Measurements from ENCODE around the gene L3MBTL4. TPM values are rescaled to one million over a fixed set of nuclear protein-coding genes. Genes with fewer than 3 reads are reported as not detected.
"Not testable (repeated sequence)": the region's sequence is repeated elsewhere in the genome, so short reads cannot be mapped to it uniquely, and the experiment has no call there.

The L3MBTL4 gene
- total and polyA plus RNA-seq, 12 donors = 3.9 to 22.6 (median 8.7) TPM

GRCh38 chr18:6396276-6396675 lies 18.4 kb downstream of the L3MBTL4 start:
- no peak overlapping the region for H3K27ac ChIP-seq
- H3K36me3 ChIP-seq (replicated peaks in 1 of 2) = no peaks in the 10 kb centered on the region
- no peaks in the 10 kb centered on the region for H3K9me3 ChIP-seq (replicated peaks in 1 of 3)
- H3K27me3 ChIP-seq = no peaks in the 10 kb centered on the region
- no peak overlapping the region for H3K4me3 ChIP-seq
- no peak for DNase-seq
- TF ChIP-seq POLR2A (IDR thresholded peaks at IDR 0.05) = no peak
- TF ChIP-seq CTCF (IDR thresholded peaks at IDR 0.05) = no peak
- 83 to 100% (median 95%) methylated on average over 2 of the region's 2 CpGs for WGBS, 4 donors
- H3K4me1 ChIP-seq (replicated peaks in 1 of 2) = peaks cover 4 to 10% of the 10 kb centered on the region in 2 donors
- intact Hi-C loops (cut with DNase I) = loop anchor here in 1 of 2 donors (10.0 kb wide), 1 partner anchor 71 kb away; no protein-coding TSS in a partner anchor

GRCh38 chr18:6389005-6389404 lies 25.7 kb downstream of the L3MBTL4 start:
- Histone ChIP-seq H3K27me3 (no peaks in the 10 kb centered on the region), H3K9me3 (replicated peaks in 1 of 3) (peaks cover 0 to 16% (median 0%) of the 10 kb centered on the region in 3 donors), H3K4me1 (replicated peaks in 1 of 2) (no peaks in the 10 kb centered on the region), H3K27ac (no peak overlapping the region), H3K36me3 (replicated peaks in 1 of 2) (no peaks in the 10 kb centered on the region), H3K4me3 (no peak overlapping the region)
- TF ChIP-seq POLR2A (IDR thresholded peaks at IDR 0.05) = no peak
- TF ChIP-seq CTCF (IDR thresholded peaks at IDR 0.05) = no peak
- intact Hi-C loops (cut with DNase I) = no loop called here
- 81 to 94% (median 89%) methylated on average over 2 of the region's 2 CpGs for WGBS, 4 donors
- no peak for DNase-seq

- WGBS, 4 donors = 70 to 88% (median 79%) methylated on average over 2 to 7 of the region's 7 CpGs
- Histone ChIP-seq H3K36me3 (replicated peaks in 1 of 2) (no peaks in the 10 kb centered on the region), H3K9me3 (replicated peaks in 1 of 3) (no peaks in the 10 kb centered on the region), H3K27ac (no peak overlapping the region), H3K27me3 (no peaks in the 10 kb centered on the region), H3K4me1 (replicated peaks in 1 of 2) (no peaks in the 10 kb centered on the region), H3K4me3 (no peak overlapping the region)
- intact Hi-C loops (cut with DNase I) = no loop called here
- DNase-seq = no peak
- TF ChIP-seq POLR2A (IDR thresholded peaks at IDR 0.05) (no peak), CTCF (IDR thresholded peaks at IDR 0.05) (no peak)
These were observed 31.7 kb downstream of the L3MBTL4 start for GRCh38 chr18:6382963-6383362.

- DNase-seq; H3K27ac ChIP-seq; H3K27me3 ChIP-seq; intact Hi-C loops (cut with DNase I); H3K36me3 ChIP-seq (replicated peaks in 1 of 2); H3K9me3 ChIP-seq (replicated peaks in 1 of 3); H3K4me3 ChIP-seq; H3K4me1 ChIP-seq (replicated peaks in 1 of 2): not testable (repeated sequence)
- 90 to 97% (median 94%) methylated on average over 2 of the region's 2 CpGs for WGBS, 4 donors
These were observed 37.2 kb downstream of the L3MBTL4 start for GRCh38 chr18:6377473-6377872.

- intact Hi-C loops (cut with DNase I) = no loop called here
- Histone ChIP-seq H3K27ac (no peak overlapping the region), H3K9me3 (replicated peaks in 1 of 3) (no peaks in the 10 kb centered on the region)
These were observed 38.1 kb downstream of the L3MBTL4 start for GRCh38 chr18:6376433-6377229.

More at GRCh38 chr18:6376433-6377229, 38.1 kb downstream of the L3MBTL4 start:
- no peaks in the 10 kb centered on the region for H3K4me1 ChIP-seq (replicated peaks in 1 of 2)
- no peak for TF ChIP-seq POLR2A (IDR thresholded peaks at IDR 0.05)
- TF ChIP-seq CTCF (IDR thresholded peaks at IDR 0.05) = no peak
- H3K27me3 ChIP-seq = no peaks in the 10 kb centered on the region
- DNase-seq = no peak
- WGBS, 4 donors = 85 to 94% (median 90%) methylated on average over 6 of the region's 6 CpGs
- H3K4me3 ChIP-seq = no peak overlapping the region
- no peaks in the 10 kb centered on the region for H3K36me3 ChIP-seq (replicated peaks in 1 of 2)

All from adrenal gland (tissue), 12 donors.